Thyroid gland (tissue), 4 donors: ENCODE data around the gene SNX8.

ENCODE experiments used
- CTCF ChIP-seq, 6 experiments: fragments of 200-600 bp in 3 of 6; fragments of 450-650 bp in 3 of 6; sonication (generic) in 3 of 6; IDR thresholded peaks; one replicate each; pipeline ENCODE4 v1.5.1; 2016 to 2019; ENCODE audit warnings: antibody characterized with exemption in 6 of 6, mild to moderate bottlenecking in 2 of 6, inconsistent platforms in 1 of 6, moderate library complexity in 1 of 6
- POLR2A ChIP-seq, 2 donors: fragments of 450-650 bp; IDR thresholded peaks; one replicate each; pipeline ENCODE4 v1.6.1; 2017; ENCODE audit warnings: antibody characterized with exemption in 2 of 2, mild to moderate bottlenecking in 2 of 2, moderate library complexity in 1 of 2

- no peak for TF ChIP-seq CTCF (IDR thresholded peaks at IDR 0.05)
- peak in 1 of 2 donors; percentile 16 for TF ChIP-seq POLR2A (IDR thresholded peaks at IDR 0.05)
Observed at GRCh38 chr7:2225336-2225735, 88.9 kb downstream of the SNX8 start.
